PC-3 (cell line): Measurements from ENCODE around the gene RAD9A. TPM values are rescaled to one million over a fixed set of nuclear protein-coding genes. Genes with fewer than 3 reads are reported as not detected.
A peak's percentile ranks its signal among the peaks of the same experiment; 100 is the strongest.

Experiments used
- ATAC-seq: fragments of 200-7000 bp; cut with Tn5 transposase; 2 replicates; pipeline ENCODE4 v1.9.1; 2020; ENCODE audit warnings: mild to moderate bottlenecking, moderate library complexity
- BruUV-seq: library from RNA; stranded (reverse); fragments of 400-500 nt; replicated peaks from 2 replicates; lab custom pipeline; 2021; lab: Mats Ljungman, UMichigan
- CTCF ChIA-PET: fragments of 300-600 bp; sonication (Branson Sonifier 250); formaldehyde crosslinking; loops from one replicate; lab custom pipeline; 2022; ENCODE audit warnings: antibody characterized with exemption; lab: Charles Lee
- POLR2A ChIA-PET: fragments of 300-600 bp; sonication (Branson Sonifier 250); formaldehyde crosslinking; loops from one replicate; lab custom pipeline; 2022; ENCODE audit warnings: antibody characterized with exemption; ENCODE audit not compliant: unreplicated experiment; lab: Charles Lee
- DNase-seq: peaks from one replicate; pipeline ENCODE4 v3.0.0-alpha.2; 2015
- H2AFZ ChIP-seq: fragments of 300-600 bp; sonication (generic); 2 replicates; pipeline ENCODE4 v1.6.0; 2016; ENCODE audit warnings: antibody characterized with exemption, low read length
- H3F3A ChIP-seq: fragments of 300-600 bp; sonication (generic); one replicate; pipeline ENCODE4 v1.6.0; 2017; ENCODE audit warnings: antibody characterized with exemption, low read length, control low read depth, mild to moderate bottlenecking; ENCODE audit not compliant: unreplicated experiment
- H3K27ac ChIP-seq: fragments of 300-600 bp; sonication (generic); 2 replicates; pipeline ENCODE4 v1.5.1; 2016; ENCODE audit warnings: mild to moderate bottlenecking, low read length
- H3K27me3 ChIP-seq: fragments of 300-600 bp; sonication (generic); 2 replicates; pipeline ENCODE4 v1.6.1; 2016; ENCODE audit warnings: low read length, mixed read lengths
- H3K36me3 ChIP-seq: fragments of 300-600 bp; sonication (generic); 2 replicates; pipeline ENCODE4 v1.6.1; 2016; ENCODE audit warnings: low read depth, mixed run types, low read length, mixed read lengths
- H3K4me1 ChIP-seq: fragments of 300-600 bp; sonication (generic); 2 replicates; pipeline ENCODE4 v1.5.1; 2016; ENCODE audit warnings: low read length; ENCODE audit not compliant: insufficient read depth
- H3K4me2 ChIP-seq: fragments of 300-600 bp; sonication (generic); 2 replicates; pipeline ENCODE4 v1.6.0; 2016; ENCODE audit warnings: low read length
- H3K4me3 ChIP-seq: fragments of 300-600 bp; sonication (generic); 2 replicates; pipeline ENCODE4 v1.5.1; 2016; ENCODE audit warnings: mild to moderate bottlenecking, low read length, mixed read lengths
- H3K79me2 ChIP-seq: fragments of 300-600 bp; sonication (generic); 2 replicates; pipeline ENCODE4 v1.6.1; 2017; ENCODE audit warnings: low read length, mixed read lengths
- H3K9ac ChIP-seq: fragments of 300-600 bp; sonication (generic); 2 replicates; pipeline ENCODE4 v1.6.0; 2016; ENCODE audit warnings: mild to moderate bottlenecking, low read length
- H3K9me2 ChIP-seq: fragments of 300-600 bp; sonication (generic); replicated peaks from 2 replicates; pipeline ENCODE4 v1.6.1; 2016; ENCODE audit warnings: mixed run types, low read length, mixed read lengths
- H3K9me3 ChIP-seq: fragments of 300-600 bp; sonication (generic); 2 replicates; pipeline ENCODE4 v1.6.1; 2016; ENCODE audit warnings: low read length, mixed read lengths
- H4K20me1 ChIP-seq: fragments of 300-600 bp; sonication (generic); 2 replicates; pipeline ENCODE4 v1.6.1; 2016; ENCODE audit warnings: low read length, mixed read lengths
- EZH2 ChIP-seq: fragments of 300-600 bp; sonication (generic); IDR thresholded peaks from one replicate; pipeline ENCODE4 v1.6.1; 2017; ENCODE audit warnings: antibody characterized with exemption, mild to moderate bottlenecking, low read length; ENCODE audit not compliant: unreplicated experiment
- EZH2phosphoT487 ChIP-seq: fragments of 300-600 bp; sonication (generic); IDR thresholded peaks from 2 replicates; pipeline ENCODE4 v1.6.1; 2018; ENCODE audit warnings: mild to moderate bottlenecking, antibody characterized with exemption, low read length, borderline replicate concordance
- intact Hi-C: fragments of 100-400 bp; cut with micrococcal nuclease; formaldehyde crosslinking; loops from 2 replicates; pipeline ENCODE4 v1.9.0; 2023
- total RNA-seq: library from RNA; depleted of rRNA; stranded (reverse); fragments of >200 nt; gene quantifications from 2 replicates; pipeline ENCODE4 v1.2.3, GENCODE V29; 2014
- TF ChIP-seq, protein P1 (sequence below): fragments of 300-600 bp; sonication (generic); conservative IDR thresholded peaks from 2 replicates; pipeline ENCODE4 v1.5.1; 2017; ENCODE audit warnings: antibody characterized with exemption, low read depth, mild to moderate bottlenecking, low read length

The RAD9A gene
- total RNA-seq, 1 experiment from 2014 or later, result 45.5 TPM

DNA sequence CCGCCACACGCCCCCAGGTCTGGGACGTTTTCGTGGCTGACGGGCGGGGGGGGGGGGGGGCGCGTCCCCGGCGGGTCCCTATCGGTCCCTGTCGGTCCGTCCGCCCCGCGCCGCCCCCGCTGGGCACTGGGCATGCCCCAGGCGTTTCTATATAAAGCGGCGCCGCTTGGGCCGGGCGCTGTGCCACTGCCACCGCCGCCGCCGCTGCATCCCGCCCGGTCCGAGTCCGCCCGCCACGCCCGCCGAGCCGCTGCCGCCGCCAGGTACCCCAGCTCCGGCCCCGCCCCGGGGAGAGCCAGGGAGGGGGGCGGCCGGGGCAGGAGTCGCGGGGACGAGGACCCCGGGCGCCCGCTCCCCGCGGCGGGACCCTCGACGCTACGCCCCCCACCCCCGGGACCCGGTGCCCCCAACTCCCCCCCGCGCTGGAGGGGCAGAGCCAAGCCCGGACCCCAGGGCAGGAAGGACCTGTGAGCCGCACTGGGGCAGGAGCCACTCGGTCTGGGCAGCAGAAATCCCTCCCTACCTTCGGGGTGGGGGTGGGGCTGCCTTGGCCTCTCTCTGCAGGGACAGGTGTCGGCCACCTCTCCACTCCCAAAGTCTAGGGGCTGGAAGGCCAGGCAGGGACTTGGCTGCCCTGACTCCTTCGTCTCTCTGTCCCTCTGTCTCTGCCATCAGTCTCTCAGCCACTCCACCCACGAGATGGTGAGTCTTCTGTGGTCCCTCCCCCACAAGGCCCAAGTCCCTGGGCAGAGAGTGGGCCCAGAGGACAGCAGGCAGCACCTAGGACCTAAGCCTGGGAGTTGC is 23.9 kb downstream of the RAD9A start, which contains the start of gene CARNS1:
Gene CARNS1 (plus strand): TSS at position 178 of the 804 bp plus-strand sequence. CDS start 522 bp downstream, at position 700.
- no peak for DNase-seq
- peaks cover 6% of the 10 kb centered on the region; the same call in 1 of the 2 replicates for H3K4me1 ChIP-seq
- intact Hi-C loops, result no loop called here
- ATAC-seq, result 0 out of 2 replicates have a peak, but pooled peaks have one; percentile 10
- peak within 1 kb of the TSS; percentile 84 for H3K4me2 ChIP-seq
- H4K20me1 ChIP-seq, result no peaks in the 10 kb centered on the region
- peak within 1 kb of the TSS; percentile 54 for H3K4me3 ChIP-seq
- peak within 1 kb of the TSS; percentile 57; the same call in 1 of the 2 replicates for H2AFZ ChIP-seq
- ChIA-PET POLR2A (no interaction called here), CTCF (no interaction called here)
- H3F3A ChIP-seq, result no peaks in the 10 kb centered on the region
- TF ChIP-seq, protein P1, sequence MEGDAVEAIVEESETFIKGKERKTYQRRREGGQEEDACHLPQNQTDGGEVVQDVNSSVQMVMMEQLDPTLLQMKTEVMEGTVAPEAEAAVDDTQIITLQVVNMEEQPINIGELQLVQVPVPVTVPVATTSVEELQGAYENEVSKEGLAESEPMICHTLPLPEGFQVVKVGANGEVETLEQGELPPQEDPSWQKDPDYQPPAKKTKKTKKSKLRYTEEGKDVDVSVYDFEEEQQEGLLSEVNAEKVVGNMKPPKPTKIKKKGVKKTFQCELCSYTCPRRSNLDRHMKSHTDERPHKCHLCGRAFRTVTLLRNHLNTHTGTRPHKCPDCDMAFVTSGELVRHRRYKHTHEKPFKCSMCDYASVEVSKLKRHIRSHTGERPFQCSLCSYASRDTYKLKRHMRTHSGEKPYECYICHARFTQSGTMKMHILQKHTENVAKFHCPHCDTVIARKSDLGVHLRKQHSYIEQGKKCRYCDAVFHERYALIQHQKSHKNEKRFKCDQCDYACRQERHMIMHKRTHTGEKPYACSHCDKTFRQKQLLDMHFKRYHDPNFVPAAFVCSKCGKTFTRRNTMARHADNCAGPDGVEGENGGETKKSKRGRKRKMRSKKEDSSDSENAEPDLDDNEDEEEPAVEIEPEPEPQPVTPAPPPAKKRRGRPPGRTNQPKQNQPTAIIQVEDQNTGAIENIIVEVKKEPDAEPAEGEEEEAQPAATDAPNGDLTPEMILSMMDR, result no peak
- TF ChIP-seq EZH2phosphoT487, result no peak
- no peak for TF ChIP-seq EZH2
- H3K9me3 ChIP-seq, result no peaks in the 10 kb centered on the region
- no peak within 1 kb of the TSS for H3K27ac ChIP-seq
- H3K9ac ChIP-seq, result no peak within 1 kb of the TSS
- H3K27me3 ChIP-seq, result no peaks in the 10 kb centered on the region
- no TSS peak for BruUV-seq
- H3K79me2 ChIP-seq, result no peaks in the 10 kb centered on the region
- no peaks in the 10 kb centered on the region for H3K9me2 ChIP-seq
- H3K36me3 ChIP-seq, result no peaks in the 10 kb centered on the region

DNA sequence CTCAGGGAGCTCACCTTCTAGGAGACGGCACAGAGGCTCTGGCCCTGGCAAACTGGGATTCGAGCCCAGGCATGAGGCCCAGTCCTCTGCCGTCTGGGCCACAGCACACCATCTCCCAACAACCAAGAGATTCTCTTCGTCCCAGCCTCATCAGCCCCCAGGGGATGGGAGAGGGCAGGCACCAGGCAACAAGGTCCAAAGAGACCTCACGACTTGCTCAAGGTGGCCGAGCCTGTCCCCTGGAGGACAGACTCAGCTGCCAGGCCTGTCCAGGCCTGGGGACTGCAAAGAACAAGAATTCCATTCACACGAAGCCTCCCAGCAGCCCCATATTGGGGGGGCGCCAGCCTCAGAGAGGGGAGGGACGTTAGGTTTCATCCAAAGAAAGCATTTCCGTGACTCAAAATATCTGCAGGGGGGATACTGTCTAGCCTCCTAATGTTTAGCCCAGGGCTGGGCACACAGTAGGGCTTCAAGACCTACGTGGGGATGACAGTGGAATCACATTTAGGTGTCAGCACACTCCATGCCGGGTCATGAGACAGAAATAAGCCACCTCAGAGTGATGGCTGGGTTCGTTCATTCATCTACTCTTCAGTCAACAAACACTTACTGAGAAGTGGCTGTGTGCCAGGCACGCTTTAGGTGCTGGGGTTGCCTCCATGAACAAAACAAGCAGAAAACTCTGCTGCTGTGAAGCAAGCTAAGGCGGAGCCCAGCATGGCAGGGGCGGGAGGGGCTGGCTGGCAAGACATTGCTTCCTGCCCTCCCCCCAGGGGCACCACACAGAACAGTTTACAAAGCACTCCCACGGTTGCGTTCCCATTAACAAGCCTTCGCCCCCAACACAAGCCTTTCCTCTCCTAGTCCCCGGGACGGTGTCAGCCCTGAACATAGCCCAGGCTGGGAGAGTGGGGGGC is 24.9 kb downstream of the RAD9A start:
- BruUV-seq, result no TSS peak
- POLR2A ChIA-PET, result no interaction called here
- H3K9ac ChIP-seq, result no peak overlapping the region
- CTCF ChIA-PET, result no interaction called here
- H3K79me2 ChIP-seq, result no peaks in the 10 kb centered on the region
- no peaks in the 10 kb centered on the region for H3K36me3 ChIP-seq
- H3K27me3 ChIP-seq, result no peaks in the 10 kb centered on the region
- no peaks in the 10 kb centered on the region for H3K9me2 ChIP-seq
- H3K4me3 ChIP-seq, result no peak overlapping the region
- no peaks in the 10 kb centered on the region for H4K20me1 ChIP-seq
- TF ChIP-seq EZH2, result no peak
- TF ChIP-seq, protein P1, result no peak
- TF ChIP-seq EZH2phosphoT487, result no peak
- H2AFZ ChIP-seq, result no peak overlapping the region
- no peak for ATAC-seq
- no peak overlapping the region for H3K27ac ChIP-seq
- H3K4me2 ChIP-seq, result no peak overlapping the region
- intact Hi-C loops, result no loop called here
- H3K4me1 ChIP-seq, result peaks cover 6% of the 10 kb centered on the region; the same call in 1 of the 2 replicates
- H3F3A ChIP-seq, result no peaks in the 10 kb centered on the region
- H3K9me3 ChIP-seq, result no peaks in the 10 kb centered on the region
- DNase-seq, result peak; percentile 34
